HUDEP-2 (cell line): Measurements from ENCODE around the gene LZIC.

Experiments used
- DNase-seq, 76 experiments: peaks; one replicate each; lab custom pipeline; 2025; ENCODE audit not compliant: unreplicated experiment in 76 of 76; lab: John Stamatoyannopoulos, UW

LZIC gene

GRCh38 chr1:9910423-9911178 lies 32.6 kb downstream of the LZIC start:
- peak; percentile 52 to 100 (median 99) for DNase-seq

GRCh38 chr1:9910076-9910422 lies 33.1 kb downstream of the LZIC start, which contains the start of gene CTNNBIP1:
Gene CTNNBIP1, minus strand, starts transcription at chr1:9910269. Its CDS starts 38,205 bp downstream, at chr1:9872064.
- DNase-seq = no peak

- DNase-seq = peak in 2 of 76 experiments; percentile 5 to 11
Measured at GRCh38 chr1:9909234-9910046, 33.8 kb downstream of the LZIC start.

GRCh38 chr1:9908871-9909233 lies 34.3 kb downstream of the LZIC start:
- peak in 1 of 76 experiments; percentile 6 for DNase-seq

- DNase-seq = no peak
Measured at GRCh38 chr1:9907441-9907840, 35.8 kb downstream of the LZIC start.

- DNase-seq = no peak
Measured at GRCh38 chr1:9906466-9906865, 36.7 kb downstream of the LZIC start.

GRCh38 chr1:9905010-9905409 lies 38.2 kb downstream of the LZIC start:
- no peak for DNase-seq

GRCh38 chr1:9904596-9904995 lies 38.6 kb downstream of the LZIC start:
- DNase-seq = no peak

GRCh38 chr1:9903801-9904527 lies 39.2 kb downstream of the LZIC start:
- no peak for DNase-seq

- no peak for DNase-seq
Measured at GRCh38 chr1:9902060-9902452, 41.1 kb downstream of the LZIC start.

GRCh38 chr1:9901148-9902059 lies 41.8 kb downstream of the LZIC start:
- peak in 17 of 76 experiments; percentile 4 to 35 (median 16) for DNase-seq

- peak in 3 of 76 experiments; percentile 3 to 11 (median 9) for DNase-seq
Measured at GRCh38 chr1:9900142-9901043, 42.8 kb downstream of the LZIC start.

GRCh38 chr1:9894115-9894514 lies 49.1 kb downstream of the LZIC start:
- DNase-seq = no peak

GRCh38 chr1:9892563-9893528 lies 50.3 kb downstream of the LZIC start:
- no peak for DNase-seq

GRCh38 chr1:9891207-9891606 lies 52.0 kb downstream of the LZIC start:
- DNase-seq = no peak

- DNase-seq = no peak
Measured at GRCh38 chr1:9890224-9890731, 52.9 kb downstream of the LZIC start.

GRCh38 chr1:9889411-9889810 lies 53.8 kb downstream of the LZIC start:
- DNase-seq = no peak

GRCh38 chr1:9888886-9889285 lies 54.3 kb downstream of the LZIC start:
- no peak for DNase-seq
